ENCODE measurements around the gene CHSY1. TPM values are rescaled to one million over a fixed set of nuclear protein-coding genes. Genes with fewer than 3 reads are reported as not detected.

Gene CHSY1
- total RNA-seq, 1 donor from 2014 or later, result 43.0 TPM

DNA sequence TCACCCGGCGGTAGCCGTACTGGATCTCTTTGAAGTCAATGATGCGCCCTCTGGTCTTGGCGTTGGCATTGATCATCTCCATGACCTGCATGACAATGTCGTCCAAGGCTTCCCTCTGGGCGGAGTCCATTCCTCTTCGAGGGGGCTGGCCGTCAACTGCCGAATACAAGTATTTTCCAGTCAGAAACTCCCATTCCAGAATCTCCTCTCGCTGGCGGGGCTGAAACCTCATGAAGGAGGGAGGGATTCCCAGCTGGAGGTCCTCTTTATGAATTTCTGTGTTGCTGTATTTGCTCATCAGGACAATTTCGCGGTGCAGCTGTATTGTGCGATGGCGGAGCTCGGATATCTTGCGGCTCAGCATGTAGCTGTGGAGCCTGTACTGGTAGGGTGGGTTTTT, 73.4 kb downstream of the CHSY1 start:
- Mint-ChIP-seq H3K9me3 (peaks cover 6% of the 10 kb centered on the region), H3K27ac (no peak overlapping the region), H3K4me1 (ENCODE audit: unreplicated experiment) (peaks cover 14% of the 10 kb centered on the region), H3K27me3 (no peaks in the 10 kb centered on the region), H3K4me3 (no peak overlapping the region), H3K36me3 (peaks cover 71% of the 10 kb centered on the region)
- TF ChIP-seq, protein P1, sequence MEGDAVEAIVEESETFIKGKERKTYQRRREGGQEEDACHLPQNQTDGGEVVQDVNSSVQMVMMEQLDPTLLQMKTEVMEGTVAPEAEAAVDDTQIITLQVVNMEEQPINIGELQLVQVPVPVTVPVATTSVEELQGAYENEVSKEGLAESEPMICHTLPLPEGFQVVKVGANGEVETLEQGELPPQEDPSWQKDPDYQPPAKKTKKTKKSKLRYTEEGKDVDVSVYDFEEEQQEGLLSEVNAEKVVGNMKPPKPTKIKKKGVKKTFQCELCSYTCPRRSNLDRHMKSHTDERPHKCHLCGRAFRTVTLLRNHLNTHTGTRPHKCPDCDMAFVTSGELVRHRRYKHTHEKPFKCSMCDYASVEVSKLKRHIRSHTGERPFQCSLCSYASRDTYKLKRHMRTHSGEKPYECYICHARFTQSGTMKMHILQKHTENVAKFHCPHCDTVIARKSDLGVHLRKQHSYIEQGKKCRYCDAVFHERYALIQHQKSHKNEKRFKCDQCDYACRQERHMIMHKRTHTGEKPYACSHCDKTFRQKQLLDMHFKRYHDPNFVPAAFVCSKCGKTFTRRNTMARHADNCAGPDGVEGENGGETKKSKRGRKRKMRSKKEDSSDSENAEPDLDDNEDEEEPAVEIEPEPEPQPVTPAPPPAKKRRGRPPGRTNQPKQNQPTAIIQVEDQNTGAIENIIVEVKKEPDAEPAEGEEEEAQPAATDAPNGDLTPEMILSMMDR (conservative IDR thresholded peaks at IDR 0.05), result no peak
- no peak for DNase-seq (ENCODE audit: extremely low spot score, unreplicated experiment)

DNA sequence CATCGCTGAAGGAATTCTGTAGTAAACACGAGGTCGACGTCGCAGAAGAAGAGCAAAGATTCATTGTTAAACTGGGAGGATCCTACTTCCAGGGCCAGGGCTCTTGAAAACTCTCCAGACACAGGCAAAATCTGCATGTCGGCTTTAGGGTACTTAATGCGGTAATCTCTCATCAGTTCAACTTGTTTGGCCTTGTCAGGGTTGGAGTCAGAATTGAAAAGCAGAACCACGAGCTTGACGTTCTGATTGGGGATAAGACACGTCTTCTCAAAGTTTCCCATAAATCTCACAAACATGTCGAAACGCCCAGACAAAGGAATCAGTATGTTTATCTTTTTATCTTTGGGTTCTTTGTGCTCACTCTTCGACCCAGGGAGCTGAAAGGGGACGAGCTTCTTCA, 74.0 kb downstream of the CHSY1 start:
- H3K27me3 Mint-ChIP-seq, result no peaks in the 10 kb centered on the region
- TF ChIP-seq, protein P1 (conservative IDR thresholded peaks at IDR 0.05), result no peak
- H3K27ac Mint-ChIP-seq, result no peak overlapping the region
- no peak overlapping the region for H3K4me3 Mint-ChIP-seq
- peaks cover 19% of the 10 kb centered on the region for H3K4me1 Mint-ChIP-seq (ENCODE audit: unreplicated experiment)
- peaks cover 65% of the 10 kb centered on the region for H3K36me3 Mint-ChIP-seq
- no peak for DNase-seq (ENCODE audit: extremely low spot score, unreplicated experiment)
- H3K9me3 Mint-ChIP-seq, result peaks cover 6% of the 10 kb centered on the region

GRCh38 chr15:101176625-101177024, 75.2 kb downstream of the CHSY1 start:
- H3K9me3 Mint-ChIP-seq, result peaks cover 6% of the 10 kb centered on the region
- no peaks in the 10 kb centered on the region for H3K27me3 Mint-ChIP-seq
- DNase-seq (ENCODE audit: extremely low spot score, unreplicated experiment), result no peak
- no peak overlapping the region for H3K27ac Mint-ChIP-seq
- H3K36me3 Mint-ChIP-seq, result peaks cover 58% of the 10 kb centered on the region
- TF ChIP-seq, protein P1 (conservative IDR thresholded peaks at IDR 0.05), result no peak
- peaks cover 30% of the 10 kb centered on the region for H3K4me1 Mint-ChIP-seq (ENCODE audit: unreplicated experiment)
- no peak overlapping the region for H3K4me3 Mint-ChIP-seq

DNA sequence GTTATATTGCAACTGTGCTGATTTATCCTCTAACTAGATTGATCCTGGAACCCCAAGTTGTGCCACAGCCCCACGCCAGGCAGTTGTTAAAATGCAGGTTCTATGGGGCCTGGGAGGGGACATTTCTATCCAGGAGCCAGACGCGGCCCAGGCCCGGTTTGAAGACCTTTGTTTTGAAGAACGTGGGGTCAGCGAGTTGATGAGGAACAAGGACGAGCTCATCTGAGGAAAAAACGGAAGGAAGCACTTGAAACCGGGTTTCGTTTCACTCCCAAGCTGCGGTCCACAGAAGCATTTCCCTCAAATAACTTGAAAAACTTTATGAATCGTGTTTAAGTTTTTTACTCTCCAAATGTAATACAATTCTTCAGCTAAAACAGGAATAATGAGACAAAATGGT, 76.4 kb downstream of the CHSY1 start:
- Mint-ChIP-seq H3K9me3 (peaks cover 6% of the 10 kb centered on the region), H3K27me3 (no peaks in the 10 kb centered on the region), H3K27ac (no peak overlapping the region), H3K4me1 (ENCODE audit: unreplicated experiment) (peaks cover 22% of the 10 kb centered on the region), H3K4me3 (no peak overlapping the region), H3K36me3 (peaks cover 50% of the 10 kb centered on the region)
- TF ChIP-seq, protein P1 (conservative IDR thresholded peaks at IDR 0.05), result no peak
- no peak for DNase-seq (ENCODE audit: extremely low spot score, unreplicated experiment)

DNA sequence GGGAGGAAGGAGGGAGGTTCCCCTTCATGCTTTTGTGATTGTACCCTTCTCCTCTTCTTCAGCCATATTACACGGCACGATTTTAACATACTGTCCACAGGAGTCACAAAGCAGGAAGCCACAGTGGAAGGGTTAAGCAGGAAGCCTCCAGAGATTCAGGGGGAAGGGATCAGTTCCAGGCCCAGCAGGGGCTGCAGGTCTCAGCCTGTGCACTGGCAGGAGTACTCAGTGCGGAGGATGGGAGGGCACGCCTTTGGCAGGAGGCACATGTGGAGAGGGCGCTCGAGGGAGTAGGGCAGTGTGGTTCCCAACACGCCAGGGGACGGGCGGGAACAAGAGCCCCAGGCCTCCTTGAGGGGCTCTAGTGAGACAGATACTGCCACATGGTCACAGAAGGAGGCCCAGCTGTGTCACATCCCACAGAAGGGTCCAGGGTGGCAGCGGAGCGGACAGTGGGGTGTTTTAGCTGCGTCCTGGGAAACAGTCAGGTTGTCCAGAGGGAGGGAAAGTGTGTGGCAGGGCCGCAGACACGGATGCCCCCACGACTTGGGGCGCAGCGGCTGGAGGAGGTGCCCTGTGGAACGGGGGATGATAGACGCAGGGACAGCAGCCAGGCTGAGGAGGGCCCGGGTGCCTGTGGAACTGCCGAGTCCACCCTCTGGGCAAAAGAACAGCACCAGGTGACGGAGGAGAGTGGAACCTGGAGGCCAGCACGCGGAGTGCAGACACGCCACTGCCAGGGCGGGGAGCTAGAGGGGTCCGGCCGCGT, 77.5 kb downstream of the CHSY1 start:
- H3K9me3 Mint-ChIP-seq, result peaks cover 6% of the 10 kb centered on the region
- TF ChIP-seq, protein P1 (conservative IDR thresholded peaks at IDR 0.05), result no peak
- peaks cover 22% of the 10 kb centered on the region for H3K4me1 Mint-ChIP-seq (ENCODE audit: unreplicated experiment)
- DNase-seq (ENCODE audit: extremely low spot score, unreplicated experiment), result no peak
- peaks cover 50% of the 10 kb centered on the region for H3K36me3 Mint-ChIP-seq
- H3K4me3 Mint-ChIP-seq, result no peak overlapping the region
- H3K27me3 Mint-ChIP-seq, result no peaks in the 10 kb centered on the region
- H3K27ac Mint-ChIP-seq, result no peak overlapping the region
